HEK293T (cell line): ENCODE results near the gene NDOR1.

Experiments
- BHLHE40 ChIP-seq: fragments of 450-650 bp; IDR thresholded peaks from 2 replicates; pipeline ENCODE4 v1.6.1; 2016; ENCODE audit warnings: mild to moderate bottlenecking, moderate library complexity, borderline replicate concordance
- CTBP1 ChIP-seq: fragments of 450-650 bp; IDR thresholded peaks from 2 replicates; pipeline ENCODE4 v1.6.1; 2016; ENCODE audit warnings: borderline replicate concordance
- FOXA1 ChIP-seq: fragments of 450-650 bp; IDR thresholded peaks from 2 replicates; pipeline ENCODE4 v1.6.1; 2016; ENCODE audit warnings: mild to moderate bottlenecking
- FOXK2 ChIP-seq: fragments of 450-650 bp; IDR thresholded peaks from 2 replicates; pipeline ENCODE4 v1.6.1; 2016; ENCODE audit warnings: mild to moderate bottlenecking
- FOXM1 ChIP-seq: fragments of 450-650 bp; IDR thresholded peaks from 2 replicates; pipeline ENCODE4 v1.6.1; 2017; ENCODE audit warnings: mild to moderate bottlenecking, borderline replicate concordance
- HDGF ChIP-seq: fragments of 450-650 bp; IDR thresholded peaks from 2 replicates; pipeline ENCODE4 v1.6.1; 2017; ENCODE audit warnings: antibody characterized with exemption, borderline replicate concordance
- L3MBTL2 ChIP-seq: fragments of 450-650 bp; conservative IDR thresholded peaks from 2 replicates; pipeline ENCODE4 v1.6.1; 2016; ENCODE audit warnings: mild to moderate bottlenecking
- LEF1 ChIP-seq: fragments of 450-650 bp; IDR thresholded peaks from 2 replicates; pipeline ENCODE4 v1.6.1; 2017; ENCODE audit warnings: mild to moderate bottlenecking, borderline replicate concordance
- NFRKB ChIP-seq: fragments of 450-650 bp; IDR thresholded peaks from 2 replicates; pipeline ENCODE4 v1.6.1; 2016; ENCODE audit warnings: mild to moderate bottlenecking, moderate library complexity
- PKNOX1 ChIP-seq: fragments of 450-650 bp; IDR thresholded peaks from 2 replicates; pipeline ENCODE4 v1.6.1; 2016
- SP1 ChIP-seq: fragments of 450-650 bp; IDR thresholded peaks from 2 replicates; pipeline ENCODE4 v1.6.1; 2017
- SUZ12 ChIP-seq: fragments of 450-650 bp; IDR thresholded peaks from 2 replicates; pipeline ENCODE4 v1.6.1; 2016; ENCODE audit warnings: mild to moderate bottlenecking
- TARDBP ChIP-seq: fragments of 450-650 bp; IDR thresholded peaks from 2 replicates; pipeline ENCODE4 v1.6.1; 2016
- ZNF384 ChIP-seq: fragments of 450-650 bp; IDR thresholded peaks from 2 replicates; pipeline ENCODE4 v1.6.1; 2016

DNA sequence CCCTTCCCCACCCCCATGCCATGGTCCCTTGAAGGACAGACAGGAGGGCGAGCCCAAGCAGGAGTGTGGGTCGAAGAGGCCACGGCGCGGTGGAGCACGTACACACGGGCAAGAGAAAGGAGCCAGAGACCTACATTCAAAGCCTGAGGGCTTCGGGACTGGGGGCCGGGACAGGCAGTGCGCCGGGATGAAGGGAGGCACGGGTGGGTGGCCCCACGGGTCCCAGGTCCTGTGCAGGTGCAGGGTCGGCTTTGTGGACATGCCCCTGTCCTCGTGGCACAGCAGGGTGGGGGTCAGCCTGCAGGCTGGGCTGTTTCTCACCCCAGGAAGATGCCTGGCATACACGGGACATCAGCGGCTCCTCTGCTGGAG lies 45.5 kb upstream of the NDOR1 start:
- no peak for TF ChIP-seq BHLHE40
- no peak for TF ChIP-seq ZNF384
- no peak for TF ChIP-seq SP1
- no peak for TF ChIP-seq SUZ12
- no peak for TF ChIP-seq NFRKB
- no peak for TF ChIP-seq FOXM1
- no peak for TF ChIP-seq PKNOX1
- no peak for TF ChIP-seq L3MBTL2
- TF ChIP-seq FOXA1 = no peak
- TF ChIP-seq HDGF = no peak
- no peak for TF ChIP-seq TARDBP
- no peak for TF ChIP-seq FOXK2
- TF ChIP-seq LEF1 = no peak
- TF ChIP-seq CTBP1 = no peak
